NCI-H1092 treated with DMSO at 0.1 percent for 48 hours (cell line): ENCODE measurements around the gene LMBR1L.
A peak's percentile ranks its signal among the peaks of the same experiment; 100 is the strongest.

Experiments used
- DNase-seq: peaks from one replicate; lab custom pipeline; 2025; lab: John Stamatoyannopoulos, UW

The LMBR1L gene

DNA sequence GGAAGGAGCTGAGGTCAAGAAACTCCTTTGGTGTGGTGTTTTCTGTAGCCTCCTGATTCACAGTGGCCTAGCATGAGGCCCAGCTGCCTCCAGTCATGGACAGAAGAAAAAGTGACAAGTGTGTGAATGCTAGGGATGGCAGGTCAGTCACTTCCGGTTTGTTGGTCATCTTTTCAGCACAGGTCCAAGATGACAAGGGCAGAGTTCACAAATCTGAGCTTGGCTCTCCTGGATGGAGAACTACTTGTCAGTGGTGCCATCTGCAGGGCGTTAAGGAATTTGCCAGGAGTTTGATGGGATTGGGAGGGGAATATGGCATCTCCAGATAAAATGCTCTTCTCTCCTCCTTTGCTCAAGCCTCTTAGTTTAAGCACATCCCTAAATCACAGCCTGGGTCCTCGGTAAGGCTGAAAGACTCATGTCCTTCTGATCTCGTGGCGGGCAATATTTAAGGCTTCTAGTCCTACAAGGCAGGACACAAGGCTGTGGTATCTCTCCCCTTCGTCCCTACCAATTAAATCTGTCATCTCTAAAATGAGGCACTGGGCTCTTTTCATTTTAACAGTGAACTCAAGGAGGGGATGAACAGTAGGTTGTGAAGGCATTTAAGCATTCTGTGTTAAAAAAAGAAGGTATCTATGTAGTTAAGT, 10.5 kb upstream of the LMBR1L start:
- peak; percentile 32 for DNase-seq

DNA sequence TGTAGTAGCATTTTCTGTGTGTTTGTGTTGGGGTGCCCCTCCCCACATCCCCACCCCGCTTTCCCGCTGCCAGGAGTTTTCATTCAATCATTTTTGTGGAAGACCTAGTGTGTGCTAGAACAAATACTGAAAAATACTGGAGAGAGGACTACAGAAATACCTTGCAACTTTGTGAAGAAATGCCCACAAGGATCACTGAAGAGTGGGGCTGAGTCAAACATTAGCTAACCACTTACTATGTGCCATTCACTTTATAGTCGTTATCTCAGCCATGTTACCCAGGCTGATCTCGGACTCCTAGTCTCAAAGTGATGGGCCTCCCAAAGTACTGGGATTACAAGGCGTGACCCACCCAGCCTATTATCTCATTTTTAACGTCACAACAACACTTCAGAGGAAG, 559 bp upstream of the LMBR1L start:
- DNase-seq = no peak

DNA sequence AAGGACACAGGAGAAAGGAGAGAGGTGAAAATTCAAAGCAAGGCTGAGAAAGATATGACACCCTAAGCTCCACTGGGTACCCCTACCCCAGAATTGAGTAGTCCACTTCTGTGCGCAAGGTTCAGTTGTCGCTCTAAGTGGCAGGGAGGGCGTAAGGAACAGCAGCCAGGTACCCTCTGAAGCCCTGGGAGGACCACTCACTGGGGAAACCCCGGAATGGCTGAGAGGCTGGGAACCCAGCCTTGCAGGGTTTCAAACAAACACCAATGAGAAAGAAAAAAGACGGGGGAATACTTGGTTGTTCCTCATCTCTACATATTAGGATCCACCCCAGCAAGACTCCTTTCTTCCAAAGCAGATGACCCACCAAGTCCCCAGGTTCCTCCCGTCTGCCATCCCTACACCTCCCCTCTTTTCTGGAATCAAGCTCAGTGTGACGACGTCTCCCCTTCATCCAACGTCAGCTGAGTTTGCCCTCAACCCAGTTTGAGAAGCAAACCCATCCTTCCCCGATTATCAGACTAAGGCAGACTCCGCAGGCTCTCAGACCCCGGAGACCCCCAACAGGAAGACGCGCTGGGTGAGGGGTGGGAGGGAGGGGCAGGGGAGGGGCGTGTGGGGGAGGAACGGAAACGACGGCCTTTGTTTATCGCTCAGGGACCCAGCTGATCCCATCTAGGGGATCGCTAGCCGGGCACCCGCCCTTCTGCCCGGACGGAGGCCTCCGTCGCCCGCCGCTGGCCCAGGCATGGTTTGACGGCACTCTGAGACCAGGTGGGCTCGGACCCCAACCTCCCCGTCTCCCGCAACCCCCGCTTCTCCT, 795 bp downstream of the LMBR1L start:
- DNase-seq = no peak

DNA sequence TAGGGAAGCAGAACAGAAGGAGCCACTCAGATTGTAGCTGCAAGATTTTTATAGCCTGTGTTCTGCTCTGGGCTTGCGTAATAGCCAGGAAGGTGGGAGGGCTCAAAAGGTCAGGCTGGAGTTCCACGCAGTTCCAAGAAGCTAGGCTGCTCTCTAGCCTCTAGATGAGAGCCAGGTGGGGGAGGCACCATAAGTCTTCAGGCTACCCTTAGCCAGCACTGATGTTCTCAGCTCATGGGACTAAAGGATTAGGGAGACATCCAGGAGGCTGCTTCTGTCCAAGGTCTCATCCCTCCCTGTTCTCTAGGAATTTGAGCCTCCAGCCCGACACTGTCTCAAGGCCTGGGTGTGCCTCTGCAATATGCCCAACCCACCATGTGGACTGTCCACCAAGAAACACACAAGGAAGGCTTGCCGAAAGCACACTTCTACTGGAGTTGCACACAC, 1.7 kb downstream of the LMBR1L start:
- no peak for DNase-seq

DNA sequence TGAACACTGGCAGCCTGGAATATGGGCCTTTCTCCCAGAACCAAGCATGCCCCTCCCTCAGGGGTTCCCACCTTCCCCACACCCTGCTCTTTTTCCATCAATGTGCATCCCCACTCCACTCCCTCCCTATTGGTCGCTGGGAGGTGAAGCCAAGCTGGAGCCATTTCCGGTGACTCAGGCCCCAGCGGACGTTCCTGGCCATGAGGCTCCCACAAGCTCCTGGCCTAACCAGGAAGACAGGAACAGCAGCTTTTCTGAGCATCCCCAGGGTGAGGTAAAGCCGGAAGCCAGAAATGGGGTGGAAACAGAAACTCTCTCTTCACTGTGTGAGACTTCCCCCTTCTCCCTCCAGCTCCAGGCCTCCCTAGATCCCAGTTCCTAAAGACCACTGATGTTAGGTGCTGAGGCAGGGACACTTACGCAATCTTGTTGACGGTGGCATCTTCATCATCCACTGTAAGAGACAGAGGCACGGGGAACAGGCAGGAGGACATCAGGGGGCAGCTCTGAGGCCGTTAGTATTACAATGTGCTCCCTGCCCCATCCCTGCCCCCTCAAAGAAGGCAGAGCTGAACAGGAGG, 5.1 kb downstream of the LMBR1L start:
- no peak for DNase-seq

DNA sequence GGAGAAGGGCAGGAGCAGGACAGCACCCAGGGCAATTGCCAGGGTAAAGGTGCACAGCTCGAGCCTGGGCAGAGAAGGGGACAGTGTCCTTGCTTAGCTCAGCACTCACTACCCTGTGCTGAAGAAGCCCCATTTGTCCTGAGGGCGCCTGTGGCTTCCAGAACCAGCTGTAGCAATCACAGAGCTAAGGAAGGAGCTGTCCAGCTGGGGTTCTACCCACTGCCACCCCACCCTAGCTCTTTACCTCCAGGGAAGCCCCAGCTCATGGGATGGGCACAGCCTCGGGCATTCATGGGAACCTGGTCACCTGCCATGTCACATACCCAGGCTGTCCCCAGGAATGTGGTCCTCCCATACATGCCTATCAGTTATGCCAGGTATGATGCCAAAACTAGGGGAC, 5.8 kb downstream of the LMBR1L start:
- DNase-seq = no peak

DNA sequence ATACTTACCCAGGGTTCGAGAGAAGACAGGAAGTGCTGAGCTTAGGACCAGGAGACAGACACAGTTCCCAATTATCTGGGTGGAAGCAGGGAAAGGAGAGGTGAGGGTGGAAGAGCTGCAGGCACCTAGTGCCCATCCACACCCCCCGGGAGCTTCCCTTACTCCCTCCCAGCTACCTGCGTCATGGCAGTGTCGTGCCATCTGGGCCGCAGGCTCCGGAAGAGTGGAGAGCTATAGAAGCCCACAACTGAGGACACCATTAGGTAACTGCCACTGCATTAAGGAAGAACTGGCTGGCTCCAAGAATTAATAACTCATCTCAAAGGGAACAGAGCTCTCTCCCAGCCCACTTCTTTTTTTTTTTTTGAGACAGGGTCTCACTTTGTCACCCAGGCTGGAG, 10.3 kb downstream of the LMBR1L start:
- DNase-seq = no peak

DNA sequence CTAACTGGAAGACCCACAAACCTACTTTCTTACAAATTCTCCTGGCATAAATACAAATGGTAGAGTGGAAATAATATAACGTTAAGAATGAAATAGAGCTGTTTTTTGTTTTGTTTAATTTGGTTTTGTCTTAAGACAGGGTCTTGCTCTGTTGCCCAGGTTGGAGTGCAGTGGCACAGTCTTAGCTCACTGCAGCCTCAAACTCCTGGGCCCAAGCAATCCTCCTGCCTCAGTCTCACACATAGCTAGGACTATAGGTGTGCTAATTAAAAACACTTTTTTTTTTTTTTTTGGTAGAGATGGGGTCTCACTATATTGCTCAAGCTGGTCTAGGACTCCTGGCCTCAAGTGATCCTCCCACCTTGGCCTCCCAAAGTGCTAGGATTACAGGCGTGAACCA, 11.9 kb downstream of the LMBR1L start:
- no peak for DNase-seq

DNA sequence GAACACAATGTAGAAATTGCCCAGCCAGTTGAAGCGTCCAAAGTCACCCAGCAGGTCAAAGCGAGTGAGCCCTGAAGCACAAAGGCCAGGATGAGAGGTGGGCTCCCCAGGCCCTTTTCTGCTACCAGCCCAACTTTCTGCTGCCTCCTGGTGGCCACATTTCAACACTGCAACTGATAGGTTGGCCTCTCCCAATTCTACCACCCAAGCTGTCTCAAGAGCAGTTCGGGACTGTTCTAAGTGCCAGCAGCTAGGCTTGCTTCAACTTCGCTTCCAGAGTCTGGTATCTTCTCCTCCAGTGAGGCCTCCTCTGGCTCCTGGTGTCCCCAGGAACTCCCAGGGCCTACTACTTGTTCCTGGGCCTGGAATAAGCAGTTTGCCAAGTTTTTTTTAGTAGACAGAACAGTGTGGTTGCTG, 12.6 kb downstream of the LMBR1L start:
- DNase-seq = no peak

- DNase-seq = no peak
These were observed 13.3 kb downstream of the LMBR1L start for GRCh38 chr12:49097381-49097780.

DNA sequence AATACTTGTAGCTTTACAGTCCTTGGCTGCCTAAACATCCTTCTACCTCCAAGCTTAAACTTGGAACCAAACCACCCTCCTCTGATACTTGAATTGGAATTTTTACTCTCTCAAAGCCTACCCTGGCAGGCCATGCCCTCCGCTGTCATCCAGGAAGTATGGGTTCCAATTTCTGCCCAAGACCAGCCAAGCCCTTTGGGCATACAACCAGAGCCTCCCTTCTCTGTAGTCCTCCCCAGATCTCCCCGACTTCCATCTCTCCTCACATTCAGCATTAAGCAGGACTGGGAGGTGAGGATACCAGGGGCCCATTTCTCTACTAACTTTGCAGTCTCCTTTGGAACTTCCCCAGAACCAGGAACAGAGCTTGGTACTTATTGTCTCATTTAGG, 15.7 kb downstream of the LMBR1L start:
- DNase-seq = no peak

DNA sequence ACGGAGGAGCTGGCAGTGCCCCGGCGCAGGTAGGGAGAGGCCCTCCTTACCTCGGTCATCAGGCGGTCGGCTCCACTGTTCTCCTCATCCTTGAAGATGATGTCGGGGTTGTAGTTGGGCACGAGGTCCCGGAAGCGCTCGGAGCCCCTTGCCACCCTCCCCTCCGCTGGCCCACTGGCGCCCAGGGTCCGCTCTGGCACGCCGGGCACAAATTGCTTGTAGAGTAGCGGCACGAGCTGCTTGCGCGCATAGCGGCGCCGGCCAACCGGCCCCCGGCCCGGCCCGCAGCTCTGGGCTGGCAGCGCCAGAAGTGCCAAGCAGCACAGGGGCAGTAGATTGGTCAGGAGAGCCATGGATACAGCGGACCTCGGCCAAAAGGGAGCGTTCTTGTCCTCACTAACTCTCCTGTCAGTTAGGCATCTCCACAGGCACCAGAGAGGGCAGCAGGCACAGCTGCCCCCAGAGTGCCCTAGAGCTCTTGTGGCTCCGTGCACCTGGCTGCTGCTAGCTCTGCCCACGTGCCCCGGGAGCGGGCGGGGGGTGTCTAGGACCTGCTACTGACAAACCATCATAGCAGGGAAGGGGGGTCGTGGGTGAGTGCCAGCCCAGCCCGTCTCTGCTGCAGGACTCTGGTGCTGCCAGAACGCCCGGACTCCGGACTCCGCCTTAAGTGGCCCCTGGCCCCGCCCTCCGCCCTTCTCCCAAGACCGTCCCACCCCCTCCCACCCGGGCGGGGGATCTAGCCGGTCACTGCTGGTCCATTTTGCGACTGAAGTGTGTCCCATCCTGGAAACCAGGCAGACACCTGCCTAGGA, 16.3 kb downstream of the LMBR1L start, which contains the start of gene DHH:
Gene DHH, minus strand, starts transcription at position 642 of the 815 bp plus-strand sequence. Its CDS starts 289 bp downstream, at position 353.
- peak; percentile 7 for DNase-seq

DNA sequence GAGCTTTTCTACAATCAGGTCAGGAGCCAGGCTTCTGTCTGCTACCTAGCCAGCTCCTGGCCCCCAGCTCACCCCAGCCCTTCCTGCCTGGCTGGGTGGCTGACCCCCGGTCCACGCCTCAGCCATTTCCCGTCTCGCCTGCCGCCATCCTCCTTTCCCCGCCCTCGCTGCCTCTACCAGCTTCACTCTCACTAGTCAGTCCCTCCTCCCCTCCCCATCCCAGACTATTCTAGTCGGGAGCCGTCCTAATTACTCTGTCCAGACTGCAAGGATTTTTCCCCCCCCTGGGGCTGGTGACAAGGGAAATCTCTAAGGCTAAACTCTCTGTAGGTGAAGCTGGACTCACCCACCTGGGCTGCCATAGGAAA, 16.9 kb downstream of the LMBR1L start:
- no peak for DNase-seq

DNA sequence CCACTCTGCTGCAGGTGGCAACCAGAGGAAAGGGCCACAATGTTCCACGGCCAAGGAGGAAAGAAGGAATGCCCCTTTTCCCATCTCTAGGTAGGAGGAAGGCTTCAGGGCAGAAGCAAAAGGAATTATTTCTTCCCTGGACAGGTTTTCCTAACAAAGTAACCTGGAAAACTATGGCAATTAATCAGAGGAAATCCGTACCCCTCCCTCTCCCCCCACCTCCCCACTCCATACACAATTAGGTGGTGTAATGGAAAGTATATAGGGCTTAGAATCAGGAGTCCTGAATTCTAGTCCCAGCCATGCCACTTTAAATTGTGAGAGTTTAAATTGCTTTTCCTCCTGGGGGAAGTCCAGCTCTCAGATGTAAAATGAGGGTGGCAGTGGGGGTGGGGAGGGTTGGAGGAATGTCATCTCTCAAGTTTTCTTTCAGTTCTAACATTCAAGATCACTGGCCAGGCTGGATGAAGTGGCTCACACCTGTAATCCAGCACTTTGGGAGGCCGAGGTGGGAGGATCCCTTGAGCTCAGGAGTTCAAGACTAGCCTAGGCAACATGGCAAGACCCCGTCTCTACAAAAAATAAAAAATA, 17.7 kb downstream of the LMBR1L start:
- DNase-seq = no peak

DNA sequence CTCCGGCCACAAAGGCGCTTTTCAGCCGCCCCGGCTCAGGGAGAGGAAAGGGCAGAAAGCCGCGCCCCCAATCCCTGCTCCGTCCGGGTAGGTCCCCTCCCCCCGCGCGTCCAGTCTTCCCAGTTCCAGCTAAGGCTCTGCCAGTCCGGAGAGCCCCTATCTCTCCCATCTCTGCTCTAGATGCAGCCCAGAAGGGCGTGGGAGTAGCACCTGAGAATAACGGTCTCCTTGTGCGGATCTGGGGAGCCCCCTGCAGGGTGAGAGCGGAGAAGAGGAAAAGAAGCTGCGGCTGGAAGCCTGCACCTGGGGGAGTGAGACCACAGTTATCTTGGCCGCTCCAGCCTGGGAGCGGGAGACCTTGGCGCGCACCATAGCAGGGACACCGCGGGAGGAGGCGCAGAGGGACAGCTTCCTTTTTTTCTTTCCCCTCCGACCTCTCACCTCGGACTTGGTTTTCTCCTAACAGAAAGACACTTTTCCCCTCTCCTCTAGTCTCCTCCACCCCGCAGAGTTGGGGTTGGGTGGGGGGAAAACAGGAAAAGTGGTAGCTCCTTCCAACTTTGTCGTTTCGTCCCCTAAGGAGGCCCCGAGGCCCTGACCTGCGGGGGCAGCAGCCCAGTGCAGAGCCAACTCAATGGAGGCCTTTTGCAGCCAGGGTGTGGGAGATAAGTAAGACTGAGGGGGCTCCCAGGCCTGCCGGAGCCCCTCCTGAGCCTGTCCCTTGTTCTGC, 18.4 kb downstream of the LMBR1L start:
- DNase-seq = no peak

- DNase-seq = no peak
These were observed 18.9 kb downstream of the LMBR1L start for GRCh38 chr12:49091836-49092085.

DNA sequence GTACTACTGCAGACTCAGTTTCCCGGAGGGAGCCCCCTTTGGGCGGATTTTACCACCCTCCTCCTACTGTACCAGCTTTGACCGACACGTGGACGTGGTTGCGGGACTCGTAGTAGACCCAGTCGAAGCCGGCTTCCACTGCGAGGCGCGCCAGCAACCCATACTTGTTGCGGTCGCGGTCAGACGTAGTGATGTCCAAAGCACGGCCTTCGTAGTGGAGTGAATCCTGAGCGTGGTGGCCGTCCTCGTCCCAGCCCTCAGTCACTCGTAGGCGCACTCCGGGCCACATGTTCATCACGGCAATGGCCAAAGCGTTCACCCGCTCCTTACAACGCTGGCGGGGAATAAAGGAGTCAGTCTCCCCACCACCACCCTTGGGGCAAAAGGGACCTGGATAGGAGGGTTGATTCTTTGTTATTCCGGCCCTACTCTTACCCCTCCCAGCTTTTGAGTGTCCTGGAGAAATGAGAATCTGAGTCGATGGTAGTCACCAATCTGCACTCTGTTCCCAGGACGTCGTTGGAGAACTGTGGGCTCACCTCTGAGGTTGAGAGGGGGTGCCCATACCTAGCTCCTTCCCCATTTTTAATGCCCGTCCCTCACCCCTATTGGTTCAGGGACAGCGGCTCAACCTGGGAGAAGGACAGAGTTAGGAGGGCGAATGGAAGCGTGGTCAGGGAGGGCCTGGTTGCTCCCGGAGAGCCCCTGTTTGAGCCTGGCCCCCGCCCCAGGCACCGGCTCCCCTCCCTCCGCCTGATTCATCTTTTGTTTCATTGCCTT, 19.4 kb downstream of the LMBR1L start:
- DNase-seq = no peak

- DNase-seq = no peak
These were observed 20.6 kb downstream of the LMBR1L start for GRCh38 chr12:49089821-49090773.

DNA sequence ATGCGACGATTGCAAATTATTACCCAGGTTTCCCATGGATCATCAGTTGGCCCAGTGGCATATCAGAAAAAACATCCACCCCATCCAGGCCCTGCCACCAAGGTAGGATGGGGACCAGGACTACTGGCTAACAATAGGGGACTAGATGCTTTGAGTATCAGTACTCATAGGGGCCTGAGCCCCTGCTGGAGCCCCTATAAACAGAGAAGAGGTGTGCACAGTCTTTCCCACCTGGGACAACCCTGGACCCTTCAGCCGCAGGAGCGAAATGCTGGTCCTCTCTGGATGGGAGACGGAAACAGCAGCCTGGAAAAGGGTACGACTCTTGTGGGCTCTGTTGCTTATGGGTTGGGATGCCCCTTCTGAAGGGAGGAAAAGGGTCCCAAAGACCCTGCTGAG, 21.7 kb downstream of the LMBR1L start:
- DNase-seq = no peak
